RWPE1 (cell line): ENCODE data around the gene NADSYN1.

Experiments
- CTCF ChIA-PET: fragments of 350-600 bp; sonication (Branson Sonifier 250); formaldehyde crosslinking; extraction: SDS; loops from one replicate; lab custom pipeline; 2021; lab: Yijun Ruan, JAX
- POLR2A ChIA-PET: fragments of 400-600 bp; formaldehyde crosslinking; extraction: SDS; loops from one replicate; lab custom pipeline; 2020; ENCODE audit warnings: antibody characterized with exemption; ENCODE audit not compliant: low non-redundant PET; lab: Yijun Ruan, JAX
- DNase-seq: peaks from one replicate; pipeline ENCODE4 v3.0.0; 2012; ENCODE audit warnings: low spot score
- H3K27ac ChIP-seq: fragments of 450-650 bp; 2 replicates; pipeline ENCODE4 v1.5.1; 2017
- CTCF ChIP-seq: fragments of 450-650 bp; conservative IDR thresholded peaks from 2 replicates; pipeline ENCODE4 v1.5.1; 2017; ENCODE audit warnings: low read depth, mild to moderate bottlenecking

Gene NADSYN1

DNA sequence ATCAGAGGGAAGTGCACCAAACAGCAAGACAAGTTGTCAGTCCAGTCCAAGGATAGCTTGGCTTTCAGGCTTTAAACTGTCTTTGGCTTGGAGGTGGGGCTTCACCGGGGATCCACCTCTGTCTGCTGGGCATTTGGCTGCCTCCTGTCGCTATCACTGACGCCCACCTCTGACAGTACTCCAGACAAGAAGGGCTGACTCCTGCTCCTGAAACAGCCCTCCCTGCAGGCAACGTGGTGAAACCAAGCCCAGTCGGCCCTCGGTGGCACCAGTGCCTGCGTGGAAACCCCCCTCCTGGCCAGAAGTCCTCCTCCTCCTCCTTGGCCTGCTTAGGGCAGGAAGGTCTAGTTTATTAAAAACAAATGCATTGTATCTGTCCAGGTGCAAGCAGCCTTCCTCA lies 21.7 kb upstream of the NADSYN1 start:
- POLR2A ChIA-PET, result no interaction called here
- CTCF ChIA-PET, result no interaction called here
- no peak overlapping the region for H3K27ac ChIP-seq
- TF ChIP-seq CTCF, result no peak
- DNase-seq, result no peak

GRCh38 chr11:71432761-71433647 lies 20.0 kb upstream of the NADSYN1 start:
- peak overlapping the region; percentile 91 for H3K27ac ChIP-seq
- no peak for DNase-seq
- ChIA-PET POLR2A (no interaction called here), CTCF (interaction anchor here (0.6 to 0.7 kb wide), 3 partner anchors 61 to 1038 kb away, joined by 3 to 6 read pairs (median 3); no protein-coding TSS in a partner anchor)
- no peak for TF ChIP-seq CTCF

- CTCF ChIA-PET, result interaction anchor here (0.6 to 0.7 kb wide), 2 partner anchors 182 to 1037 kb away, joined by 3 to 6 read pairs; no protein-coding TSS in a partner anchor
- H3K27ac ChIP-seq, result peak overlapping the region; percentile 91
- no peak for DNase-seq
- no peak for TF ChIP-seq CTCF
- POLR2A ChIA-PET, result no interaction called here
These were observed 19.2 kb upstream of the NADSYN1 start for GRCh38 chr11:71433648-71434450.

- H3K27ac ChIP-seq, result peak overlapping the region; percentile 91
- CTCF ChIA-PET, result no interaction called here
- POLR2A ChIA-PET, result no interaction called here
- DNase-seq, result no peak
- TF ChIP-seq CTCF, result no peak
These were observed 18.4 kb upstream of the NADSYN1 start for GRCh38 chr11:71434576-71435130.

- H3K27ac ChIP-seq, result peak overlapping the region; percentile 91; the same call in 1 of the 2 replicates
These were observed 17.6 kb upstream of the NADSYN1 start for GRCh38 chr11:71435278-71435951.

More at GRCh38 chr11:71435278-71435951, 17.6 kb upstream of the NADSYN1 start:
- ChIA-PET POLR2A (no interaction called here), CTCF (interaction anchor here (0.6 kb wide), 1 partner anchor 795 kb away, joined by 5 read pairs; no protein-coding TSS in a partner anchor)
- TF ChIP-seq CTCF, result no peak
- no peak for DNase-seq
